D721Med (cell line): ENCODE measurements around the gene C1orf210.

Experiments
- DNase-seq: peaks from one replicate; pipeline ENCODE4 v3.0.0; 2011; ENCODE audit warnings: low spot score; ENCODE audit not compliant: insufficient read length
- FAIRE-seq: peaks from 2 replicates; lab custom pipeline; 2011; peaks lifted over from hg19 to GRCh38; lab: Jason Lieb, UNC
- TF ChIP-seq, protein P1 (sequence below): IDR thresholded peaks from 2 replicates; pipeline ENCODE4 v1.5.1; 2012; ENCODE audit warnings: mild to moderate bottlenecking, control low read depth; ENCODE audit not compliant: insufficient read depth; ENCODE audit errors: missing control alignments

C1orf210 gene

GRCh38 chr1:43293896-43294760 is 8.7 kb upstream of the C1orf210 start:
- FAIRE-seq (no peak), DNase-seq (no peak)
- TF ChIP-seq, protein P1, sequence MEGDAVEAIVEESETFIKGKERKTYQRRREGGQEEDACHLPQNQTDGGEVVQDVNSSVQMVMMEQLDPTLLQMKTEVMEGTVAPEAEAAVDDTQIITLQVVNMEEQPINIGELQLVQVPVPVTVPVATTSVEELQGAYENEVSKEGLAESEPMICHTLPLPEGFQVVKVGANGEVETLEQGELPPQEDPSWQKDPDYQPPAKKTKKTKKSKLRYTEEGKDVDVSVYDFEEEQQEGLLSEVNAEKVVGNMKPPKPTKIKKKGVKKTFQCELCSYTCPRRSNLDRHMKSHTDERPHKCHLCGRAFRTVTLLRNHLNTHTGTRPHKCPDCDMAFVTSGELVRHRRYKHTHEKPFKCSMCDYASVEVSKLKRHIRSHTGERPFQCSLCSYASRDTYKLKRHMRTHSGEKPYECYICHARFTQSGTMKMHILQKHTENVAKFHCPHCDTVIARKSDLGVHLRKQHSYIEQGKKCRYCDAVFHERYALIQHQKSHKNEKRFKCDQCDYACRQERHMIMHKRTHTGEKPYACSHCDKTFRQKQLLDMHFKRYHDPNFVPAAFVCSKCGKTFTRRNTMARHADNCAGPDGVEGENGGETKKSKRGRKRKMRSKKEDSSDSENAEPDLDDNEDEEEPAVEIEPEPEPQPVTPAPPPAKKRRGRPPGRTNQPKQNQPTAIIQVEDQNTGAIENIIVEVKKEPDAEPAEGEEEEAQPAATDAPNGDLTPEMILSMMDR = no peak

GRCh38 chr1:43293176-43293575 is 7.8 kb upstream of the C1orf210 start:
- FAIRE-seq (no peak), DNase-seq (no peak)
- TF ChIP-seq, protein P1 = no peak

DNA sequence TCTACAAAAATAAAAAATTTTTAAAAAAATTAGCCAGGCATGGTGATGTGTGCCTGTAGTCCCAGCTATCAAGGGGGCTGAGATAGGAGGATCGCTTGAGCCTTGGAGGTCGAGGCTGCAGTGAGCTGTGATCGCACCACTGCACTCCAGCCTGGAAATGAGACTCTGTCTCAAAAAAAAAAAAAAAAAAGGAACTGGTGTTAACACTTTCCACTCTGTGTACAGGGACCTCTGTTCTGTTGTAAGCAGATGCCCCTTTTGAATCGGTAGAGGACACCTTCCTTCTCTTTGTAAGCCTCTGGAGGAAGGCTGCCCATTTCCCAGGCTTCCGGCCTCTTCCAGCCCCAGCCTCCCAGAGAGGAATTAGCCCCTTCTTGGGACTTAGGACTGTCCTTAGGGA is 7.3 kb upstream of the C1orf210 start:
- no peak for DNase-seq
- FAIRE-seq = no peak
- TF ChIP-seq, protein P1 = no peak

- TF ChIP-seq, protein P1 = no peak
- DNase-seq = no peak
- FAIRE-seq = no peak
Observed at GRCh38 chr1:43292216-43292615, 6.8 kb upstream of the C1orf210 start.

- TF ChIP-seq, protein P1 = no peak
- FAIRE-seq (no peak), DNase-seq (no peak)
Observed at GRCh38 chr1:43288785-43289706, 3.7 kb upstream of the C1orf210 start.

GRCh38 chr1:43288058-43288784 is 2.8 kb upstream of the C1orf210 start:
- FAIRE-seq = no peak
- TF ChIP-seq, protein P1 = no peak
- DNase-seq = no peak
